SU-DHL-6 (cell line): ENCODE data around the gene ARHGEF11.

Source experiments
- CTCF ChIP-seq: fragments of 200-600 bp; sonication (generic); IDR thresholded peaks from one replicate; pipeline ENCODE4 v1.5.1; 2017; ENCODE audit warnings: antibody characterized with exemption, mild to moderate bottlenecking, low read length, moderate library complexity; ENCODE audit not compliant: insufficient read depth, poor library complexity, severe bottlenecking
- EZH2phosphoT487 ChIP-seq: fragments of 200-600 bp; sonication (generic), shearing (Covaris generic); conservative IDR thresholded peaks from 2 replicates; pipeline ENCODE4 v1.6.1; 2018; ENCODE audit warnings: mild to moderate bottlenecking, antibody characterized with exemption, low read length, moderate library complexity, mixed read lengths

- no peak for TF ChIP-seq CTCF
- TF ChIP-seq EZH2phosphoT487, result no peak
These were observed 81.9 kb downstream of the ARHGEF11 start for GRCh38 chr1:156963621-156964020.
